GDM1 (cell line): ENCODE data around the gene NF2.
"Not testable (repeated sequence)": the region's sequence is repeated elsewhere in the genome, so short reads cannot be mapped to it uniquely, and the experiment has no call there.

Experiments used
- DNase-seq: peaks from one replicate; lab custom pipeline; 2025; lab: John Stamatoyannopoulos, UW

NF2 gene

DNA sequence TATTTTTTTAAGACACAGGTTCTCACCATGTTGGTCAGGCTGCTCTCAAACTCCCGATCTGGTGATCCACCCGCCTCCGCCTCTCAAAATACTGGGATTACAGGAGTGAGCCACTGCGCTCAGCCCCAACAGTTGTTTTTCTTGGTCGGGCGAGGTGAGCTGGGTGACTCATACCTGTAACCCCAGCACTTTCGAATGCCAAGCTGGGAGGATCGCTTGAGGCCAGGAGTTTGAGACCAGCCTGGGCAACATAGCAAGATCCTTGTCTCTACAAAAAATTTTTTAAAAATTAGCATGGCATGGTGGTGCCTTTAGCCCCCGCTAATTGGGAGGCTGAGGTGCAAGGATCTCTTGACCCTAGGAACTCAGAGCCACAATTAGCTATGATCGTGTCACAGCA, 7.0 kb upstream of the NF2 start:
- DNase-seq = no peak

DNA sequence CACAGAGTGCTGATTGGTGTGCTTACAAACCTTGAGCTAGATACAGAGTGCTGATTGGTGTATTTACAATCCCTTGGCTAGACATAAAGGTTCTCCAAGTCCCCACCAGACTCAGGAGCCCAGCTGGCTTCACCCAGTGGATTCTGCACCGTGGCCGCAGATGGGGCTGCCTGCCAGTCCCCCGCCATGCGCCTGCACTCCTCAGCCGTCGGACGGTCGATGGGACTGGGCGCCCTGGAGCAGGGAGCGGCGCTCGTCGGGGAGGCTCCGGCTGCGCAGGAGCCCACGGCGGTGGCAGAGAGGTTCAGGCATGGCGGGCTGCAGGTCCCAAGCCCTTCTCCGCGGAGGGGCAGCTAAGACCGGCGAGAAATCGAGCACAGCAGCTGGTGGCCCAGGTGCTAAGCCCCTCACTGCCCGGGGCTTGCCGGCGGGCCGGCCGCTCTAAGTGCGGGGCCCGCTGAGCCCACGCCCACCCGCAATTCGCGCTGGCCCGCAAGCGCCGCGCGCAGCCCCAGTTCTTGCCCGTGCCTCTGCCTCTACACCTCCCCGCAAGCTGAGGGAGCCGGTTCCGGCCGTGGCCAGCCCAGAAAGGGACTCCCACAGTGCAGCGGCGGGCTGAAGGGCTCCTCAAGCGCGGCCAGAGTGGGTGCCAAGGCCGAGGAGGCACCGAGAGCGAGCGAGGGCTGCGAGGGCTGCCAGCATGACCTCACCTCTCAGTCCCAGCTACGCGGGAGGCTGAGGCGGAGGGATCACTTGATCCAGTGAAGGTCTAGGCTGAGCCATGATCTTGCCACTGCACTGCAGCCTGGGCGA, 5.4 kb upstream of the NF2 start:
- not testable (repeated sequence) for DNase-seq

DNA sequence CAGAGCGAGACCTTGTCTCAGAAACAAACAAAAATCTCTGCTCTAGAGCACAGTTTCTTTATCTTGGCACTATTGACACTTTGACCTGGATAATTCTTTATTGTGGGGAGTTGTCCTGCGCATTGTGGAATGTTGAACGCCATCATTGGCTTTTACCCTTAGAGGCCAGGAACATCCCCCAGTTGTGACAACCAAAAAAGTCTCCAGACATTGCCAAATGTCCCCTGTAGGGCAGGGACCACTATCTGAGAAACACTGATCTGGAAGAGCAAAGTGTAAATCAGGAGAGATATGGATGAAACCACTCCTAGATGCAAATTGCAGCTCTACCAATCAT, 4.8 kb upstream of the NF2 start:
- no peak for DNase-seq

DNA sequence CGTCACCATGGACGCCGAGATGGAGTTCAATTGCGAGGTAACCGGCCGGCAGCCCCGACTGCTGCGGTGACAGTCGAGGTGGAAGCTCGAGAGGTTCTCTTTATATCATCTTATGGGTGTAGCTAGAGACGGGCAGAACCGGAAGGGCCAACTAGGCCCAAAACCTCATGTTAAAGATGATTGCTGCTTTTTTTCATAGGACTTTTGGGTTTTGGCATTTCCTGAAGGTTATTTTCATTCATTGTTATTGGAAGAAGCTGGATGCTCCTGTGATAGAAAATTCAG, 585 bp downstream of the NF2 start:
- DNase-seq = no peak

DNA sequence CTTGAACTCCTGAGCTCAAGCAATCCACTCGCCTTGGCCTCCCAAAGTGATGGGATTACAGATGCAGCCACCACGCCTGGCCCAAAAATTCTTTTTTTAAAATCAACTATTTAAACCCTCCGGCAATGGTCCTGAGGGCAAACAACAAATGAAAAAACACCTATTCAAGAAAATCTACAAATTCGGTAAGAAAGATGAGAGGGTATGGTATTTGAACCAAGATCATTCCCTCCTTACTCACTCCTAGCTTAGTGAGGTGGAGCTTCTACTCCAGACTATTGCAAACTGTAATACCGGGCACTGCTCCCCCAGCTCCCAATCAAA, 2.1 kb downstream of the NF2 start:
- no peak for DNase-seq

DNA sequence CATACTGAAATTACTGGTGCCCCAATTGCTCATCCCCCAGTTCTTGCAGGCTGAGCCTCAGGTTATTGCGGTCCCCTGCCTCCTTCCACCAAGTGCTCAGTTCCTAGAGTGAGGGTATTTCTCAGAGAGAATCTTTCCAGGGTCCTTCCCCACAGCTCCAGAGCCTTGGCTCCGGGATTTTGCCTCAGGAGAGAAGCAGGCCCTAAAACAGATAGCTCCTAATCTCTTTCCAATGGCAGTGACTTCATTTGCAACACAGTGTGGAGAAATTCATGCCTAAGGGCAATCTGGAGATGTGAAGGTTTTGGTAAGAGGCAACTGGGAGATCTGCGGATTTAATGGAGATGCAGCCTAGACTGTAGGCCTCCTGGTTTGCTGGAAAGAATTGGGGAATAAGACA, 2.9 kb downstream of the NF2 start:
- no peak for DNase-seq

DNA sequence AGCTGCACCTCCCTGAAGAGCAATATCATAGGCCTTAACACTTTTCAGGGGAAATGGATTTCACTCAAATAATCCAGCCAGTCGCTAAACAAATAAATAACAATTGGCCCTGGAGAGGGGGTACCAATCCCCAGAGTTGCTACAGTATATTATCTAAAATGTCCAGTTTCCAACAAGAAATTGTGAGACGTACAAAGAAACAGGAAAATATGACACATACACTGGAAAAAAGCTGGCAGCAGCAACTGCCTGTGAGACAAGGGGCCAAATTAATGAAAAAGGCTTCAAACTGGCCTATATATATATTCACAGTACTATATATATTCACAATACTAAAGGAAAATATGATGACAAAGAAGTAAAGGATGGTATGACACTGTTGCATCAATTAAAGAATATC, 4.0 kb downstream of the NF2 start:
- DNase-seq = no peak

DNA sequence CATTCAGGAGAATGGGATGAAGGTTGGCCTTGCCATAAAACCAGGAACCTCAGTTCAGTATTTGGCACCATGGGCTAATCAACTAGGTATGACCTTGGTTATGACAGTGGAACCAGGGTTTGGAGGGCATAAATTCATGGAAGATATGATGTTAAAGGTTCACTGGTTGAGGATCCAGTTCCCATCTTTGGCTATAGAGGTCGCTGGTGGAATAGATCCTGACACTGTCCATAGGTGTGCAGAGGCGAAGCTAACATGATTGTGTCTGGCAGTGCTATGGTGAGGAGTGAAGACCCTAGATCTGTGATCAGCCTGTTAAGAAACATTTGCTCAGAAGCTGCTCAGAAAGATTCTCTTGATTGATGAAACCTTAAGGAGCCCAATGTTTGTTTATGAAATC, 5.7 kb downstream of the NF2 start:
- no peak for DNase-seq

DNA sequence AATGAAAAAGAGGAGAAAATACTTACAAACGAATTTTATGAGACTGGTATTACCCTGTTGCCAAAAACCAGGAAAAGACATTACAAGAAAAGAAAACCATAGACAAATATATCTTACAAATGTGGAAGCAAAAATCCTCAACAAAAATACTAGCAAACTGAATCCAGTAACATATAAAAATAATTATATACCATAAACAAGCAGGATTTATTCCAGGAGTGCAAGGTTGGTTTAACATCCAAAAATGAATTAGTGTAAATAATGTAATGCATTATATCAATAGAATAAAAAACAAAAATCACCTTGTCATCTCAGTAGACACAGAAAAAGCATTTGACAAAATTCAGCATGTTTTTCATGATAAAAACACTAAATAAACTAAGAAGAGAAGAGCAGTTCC, 7.3 kb downstream of the NF2 start:
- DNase-seq = no peak

DNA sequence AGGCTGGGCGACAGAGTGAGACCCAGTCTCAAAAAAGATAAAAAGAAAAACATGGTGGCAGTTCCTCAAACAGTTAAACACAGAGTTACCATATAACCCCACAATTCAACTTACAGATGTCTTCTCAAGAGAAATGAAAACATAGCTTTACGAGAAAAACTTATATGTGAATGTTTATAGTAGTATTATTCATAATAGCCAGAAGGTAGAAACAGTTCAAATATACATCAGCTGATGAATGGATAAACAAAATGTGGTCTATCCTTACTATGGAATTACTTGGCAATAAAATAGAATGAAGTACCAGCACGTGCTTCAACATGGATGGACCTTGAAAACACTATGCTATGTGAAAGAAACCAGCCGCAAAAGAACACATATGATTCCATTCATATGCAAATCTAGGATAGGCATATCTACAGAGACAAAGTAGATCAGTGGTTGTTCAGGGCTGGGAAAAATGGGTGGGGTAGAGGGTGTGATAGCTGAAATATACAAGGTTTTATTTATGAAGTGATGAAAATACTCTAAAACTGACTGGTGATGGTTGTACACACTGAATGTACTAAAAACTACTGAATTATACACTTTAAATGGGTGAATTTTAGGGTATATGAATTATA, 12.4 kb downstream of the NF2 start:
- DNase-seq = no peak

DNA sequence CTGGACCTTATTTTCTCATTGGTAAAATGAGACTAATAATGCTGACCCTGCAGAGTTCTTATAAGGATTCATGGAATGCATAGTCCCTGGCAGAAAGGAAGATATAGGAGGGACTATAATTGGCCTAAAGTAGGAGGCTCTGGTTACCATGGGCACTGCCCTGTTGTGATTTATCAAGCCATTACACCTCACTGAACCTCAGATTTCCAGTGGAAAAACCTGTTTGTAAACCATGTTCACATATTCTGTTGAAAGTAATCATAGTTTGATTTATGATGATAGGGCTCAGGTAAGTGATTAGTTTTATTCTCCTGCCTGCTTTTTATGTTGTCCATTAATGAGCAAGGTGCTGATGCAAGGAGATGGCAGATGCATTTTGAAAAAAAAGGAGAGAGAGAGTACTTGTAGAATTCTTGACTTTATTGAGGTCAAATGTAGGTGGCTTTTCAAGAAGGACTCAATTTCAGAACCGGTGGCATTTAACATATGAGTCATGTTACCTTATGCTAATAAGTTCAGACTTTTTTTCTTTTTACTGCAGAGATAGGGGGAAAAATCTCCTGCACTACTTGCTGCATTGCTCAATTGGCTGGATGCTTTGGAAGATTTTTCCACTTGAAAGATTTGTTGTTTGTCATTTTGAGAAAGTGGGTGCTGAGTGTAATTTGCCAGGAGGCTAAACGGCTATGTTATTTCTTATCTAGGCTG, 14.6 kb downstream of the NF2 start:
- DNase-seq = no peak

DNA sequence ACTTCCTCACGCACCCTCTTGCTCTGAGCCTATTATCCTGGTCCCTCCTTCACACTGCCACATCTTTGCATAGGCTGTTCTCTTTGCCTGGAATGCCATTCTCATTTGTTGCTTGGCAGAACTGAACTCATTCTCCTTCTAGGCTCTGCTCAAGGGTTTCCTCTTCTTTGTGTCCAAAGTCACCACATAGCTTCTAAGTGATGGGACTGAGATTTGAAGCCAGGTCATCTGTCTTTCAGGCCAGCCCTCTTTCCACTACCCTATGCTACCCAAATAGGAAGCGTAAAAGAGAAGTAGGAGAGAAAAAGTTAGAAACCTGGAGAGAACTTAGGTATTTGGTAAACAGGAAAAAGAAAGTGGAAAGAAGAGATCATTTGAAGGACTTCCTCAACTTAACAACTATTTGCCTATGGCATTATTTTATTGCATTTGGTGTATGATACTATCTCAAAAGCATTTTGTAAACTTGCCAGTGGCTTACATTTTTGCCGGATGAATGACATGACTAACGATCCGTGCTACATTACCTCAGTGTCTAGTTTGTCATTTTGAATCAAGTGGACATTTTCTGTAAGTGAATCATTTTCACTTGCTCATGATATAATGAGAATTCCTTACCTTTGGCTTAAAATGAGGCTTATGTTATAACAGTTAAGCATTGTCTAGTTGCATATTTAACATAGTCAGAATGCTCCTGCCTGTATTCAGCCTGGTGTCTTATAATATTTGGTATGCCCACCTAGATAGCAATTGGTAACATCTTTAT, 18.5 kb downstream of the NF2 start:
- no peak for DNase-seq

DNA sequence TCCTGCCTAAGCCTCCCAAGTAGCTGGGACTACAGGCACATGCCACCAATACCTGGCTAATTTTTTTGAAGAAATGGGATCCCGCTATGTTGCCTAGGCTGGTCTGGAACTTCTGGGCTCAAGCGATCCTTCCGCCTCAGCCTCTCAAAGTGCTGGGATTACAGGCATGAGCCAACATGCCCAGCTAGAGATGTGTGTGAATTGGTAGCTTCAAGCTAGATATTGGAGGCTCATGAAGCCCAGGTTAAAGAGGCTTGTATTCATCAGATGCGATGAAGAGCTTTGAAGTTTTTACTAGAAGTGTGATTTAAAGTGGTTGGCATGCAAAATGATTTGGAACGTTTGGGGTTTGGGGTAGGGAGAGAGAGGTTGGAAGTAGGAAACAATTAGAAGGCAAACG, 19.6 kb downstream of the NF2 start:
- no peak for DNase-seq

DNA sequence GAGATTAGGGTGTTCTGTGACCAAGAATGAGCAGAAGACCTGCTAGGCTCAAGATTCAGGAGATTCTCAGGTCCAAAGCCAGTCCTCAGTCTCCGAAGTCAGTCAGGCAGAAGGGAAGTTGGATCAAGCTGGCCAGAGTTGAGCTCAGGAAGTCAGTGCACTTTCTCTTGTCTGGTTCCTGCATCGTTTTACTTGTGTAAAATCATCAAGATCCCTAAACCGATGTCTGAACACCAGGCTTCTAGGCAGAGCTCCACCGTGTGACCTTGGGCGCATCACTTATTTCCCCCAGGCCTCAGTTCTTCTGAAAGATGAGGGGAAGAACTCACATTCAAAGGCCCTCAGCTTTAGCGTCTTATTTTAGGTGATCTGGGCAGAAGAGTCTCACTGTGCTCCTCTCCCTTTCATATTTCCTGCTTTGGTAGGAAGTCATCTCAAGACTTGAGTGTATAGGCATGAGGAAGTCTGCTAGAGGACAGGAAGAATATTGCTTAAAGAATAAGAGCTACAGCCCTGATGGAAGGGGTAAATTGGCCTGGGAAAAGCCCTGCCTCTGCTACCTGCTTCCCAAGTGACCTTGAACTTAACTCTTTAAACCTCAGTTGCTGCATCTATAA, 20.2 kb downstream of the NF2 start:
- DNase-seq = no peak

DNA sequence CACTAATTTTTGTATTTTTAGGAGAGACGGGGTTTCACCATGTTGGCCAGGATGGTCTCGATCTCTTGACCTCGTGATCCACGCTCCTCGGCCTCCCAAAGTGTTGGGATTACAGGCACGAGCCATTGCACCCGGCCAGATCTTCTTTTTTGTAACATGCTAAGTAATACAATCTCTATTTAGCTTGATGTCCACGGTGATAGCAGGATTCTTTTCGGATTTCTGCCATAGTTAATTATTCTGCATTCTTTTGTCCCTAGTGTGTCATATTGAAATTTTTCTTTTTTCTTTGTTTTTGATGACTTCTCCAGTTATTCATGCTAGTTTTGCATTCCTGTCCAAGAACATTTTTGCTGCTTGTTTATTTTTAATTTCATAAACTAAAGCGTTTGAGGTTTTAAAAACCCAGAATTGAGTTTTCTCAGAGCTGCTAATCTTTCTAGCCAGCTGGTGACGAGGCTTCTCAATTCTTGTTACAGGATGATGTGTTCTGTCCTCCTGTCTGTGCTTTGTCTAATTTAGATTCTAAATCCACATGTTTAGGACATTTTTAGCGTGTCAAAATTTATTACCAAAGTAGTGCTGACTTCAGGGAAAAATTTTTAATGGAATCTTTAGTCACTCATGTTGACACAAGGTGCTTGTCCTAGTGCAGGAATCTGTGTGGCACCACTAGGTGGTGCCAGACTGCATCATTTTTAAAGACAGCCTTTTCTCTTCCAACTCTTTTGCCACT, 21.8 kb downstream of the NF2 start:
- DNase-seq = no peak

DNA sequence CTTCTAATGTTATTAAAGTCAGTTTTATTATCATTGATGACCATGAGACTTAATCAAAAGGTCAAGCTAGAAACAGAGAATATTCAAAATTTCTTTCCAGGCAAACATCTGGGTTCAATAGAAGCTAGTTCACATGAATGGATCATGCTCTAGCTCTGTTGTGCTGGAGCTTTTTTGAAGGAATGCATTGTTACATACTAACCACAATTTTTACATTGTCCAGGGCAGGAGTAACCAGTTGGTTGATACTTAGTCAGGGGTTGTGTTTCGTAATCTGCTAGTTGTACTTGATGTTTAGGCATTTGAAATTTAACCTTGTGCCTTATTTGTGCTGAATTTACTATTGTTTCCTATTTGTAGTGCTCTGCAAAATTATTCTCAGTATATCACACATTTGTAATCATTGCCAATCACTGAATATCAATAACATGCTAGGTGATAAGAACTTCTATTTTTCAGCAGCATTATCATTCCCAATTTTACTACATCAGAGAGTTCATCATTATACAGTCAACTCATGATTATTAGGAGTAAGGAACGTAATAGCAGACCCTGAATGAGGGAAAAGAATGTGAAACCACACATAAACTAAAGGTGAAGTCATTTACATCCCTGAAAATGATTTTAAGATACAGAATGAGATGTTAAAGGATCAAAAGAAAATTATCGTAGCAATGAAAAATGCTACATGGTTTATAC, 23.2 kb downstream of the NF2 start:
- no peak for DNase-seq

DNA sequence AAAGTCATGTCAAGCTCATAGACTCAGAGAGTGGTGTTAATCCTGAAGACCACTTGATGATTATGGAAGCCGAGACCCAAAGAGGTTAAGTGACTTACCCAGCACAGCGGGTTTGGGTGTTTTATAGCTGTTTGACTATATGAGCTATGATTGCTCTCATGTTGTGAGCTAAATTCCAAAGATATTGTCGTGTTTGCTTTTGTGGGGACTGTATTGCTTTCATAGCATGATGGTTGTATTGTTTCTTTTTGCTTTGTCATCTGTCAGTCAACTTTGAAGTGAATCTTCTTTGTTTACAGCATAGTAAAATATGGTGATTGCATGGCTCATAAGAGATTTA, 23.7 kb downstream of the NF2 start:
- no peak for DNase-seq

DNA sequence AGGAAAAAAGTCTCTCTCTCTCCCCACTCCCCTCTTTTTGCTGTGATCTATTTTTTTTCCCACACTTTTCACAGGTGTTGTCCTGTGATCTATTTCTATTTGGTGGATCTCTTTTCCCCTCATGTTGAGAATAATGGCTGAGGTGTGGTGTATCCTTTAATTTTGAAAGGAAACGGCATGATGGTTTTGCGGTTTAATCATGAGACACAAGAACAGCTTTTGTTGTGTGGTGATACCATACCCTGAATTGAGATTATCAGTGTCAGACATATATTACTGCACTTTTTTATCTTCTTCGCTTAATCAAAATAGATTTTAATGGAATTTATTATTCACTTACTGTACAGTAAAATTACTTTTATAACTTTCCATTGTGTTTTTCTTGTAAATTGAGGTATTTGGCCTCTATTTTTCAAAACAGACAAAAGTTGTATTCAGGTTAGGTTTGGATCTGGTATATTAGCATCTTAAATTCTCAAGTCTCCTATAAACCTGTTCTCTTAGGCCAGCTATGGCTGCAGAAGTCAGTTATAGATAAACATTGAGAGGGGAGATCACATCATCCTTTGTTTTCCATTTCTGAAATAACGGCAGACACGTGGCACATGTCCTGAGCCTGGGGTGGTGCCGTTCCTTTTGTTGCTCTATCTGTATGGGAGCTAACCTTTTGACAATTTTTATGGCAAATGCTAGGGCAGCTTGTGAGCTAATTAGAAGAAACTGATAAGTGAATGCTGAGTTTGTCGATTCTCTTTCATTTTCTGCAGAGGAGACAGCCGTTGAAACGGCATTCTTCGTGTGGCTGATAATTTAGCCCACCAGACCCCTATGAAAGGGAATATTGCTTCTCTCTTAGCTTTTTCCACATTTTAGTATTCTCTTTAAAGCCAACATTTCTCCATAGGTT, 25.8 kb downstream of the NF2 start:
- DNase-seq = no peak

DNA sequence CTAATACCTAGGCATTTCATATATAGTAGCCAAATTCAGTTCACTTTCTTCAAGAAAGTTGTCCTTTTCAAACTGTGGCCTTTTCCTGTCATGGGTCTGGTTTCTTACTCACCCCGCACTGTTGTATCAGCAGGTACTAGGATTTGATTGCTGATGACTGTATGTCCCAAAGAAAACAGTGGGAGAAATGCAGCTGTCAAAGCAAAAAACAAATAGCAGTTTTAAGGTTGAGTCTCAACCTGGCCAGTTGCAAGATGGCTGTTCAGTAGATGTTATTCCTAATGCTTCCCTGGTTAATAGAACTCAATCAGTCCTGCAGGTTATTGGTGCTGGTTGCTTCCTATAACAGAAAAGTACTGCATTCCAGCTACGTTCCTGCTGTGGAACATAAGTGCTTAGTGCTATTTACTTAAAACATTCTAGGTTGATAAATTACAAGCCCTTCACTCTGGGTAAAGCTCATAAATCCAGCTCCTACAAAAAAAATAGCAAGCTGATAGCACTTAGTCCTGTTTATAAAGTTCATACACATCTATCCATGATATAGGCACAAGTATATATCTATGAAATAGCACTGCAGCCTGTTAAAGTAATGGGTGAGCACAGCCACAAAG, 26.6 kb downstream of the NF2 start:
- DNase-seq = no peak

DNA sequence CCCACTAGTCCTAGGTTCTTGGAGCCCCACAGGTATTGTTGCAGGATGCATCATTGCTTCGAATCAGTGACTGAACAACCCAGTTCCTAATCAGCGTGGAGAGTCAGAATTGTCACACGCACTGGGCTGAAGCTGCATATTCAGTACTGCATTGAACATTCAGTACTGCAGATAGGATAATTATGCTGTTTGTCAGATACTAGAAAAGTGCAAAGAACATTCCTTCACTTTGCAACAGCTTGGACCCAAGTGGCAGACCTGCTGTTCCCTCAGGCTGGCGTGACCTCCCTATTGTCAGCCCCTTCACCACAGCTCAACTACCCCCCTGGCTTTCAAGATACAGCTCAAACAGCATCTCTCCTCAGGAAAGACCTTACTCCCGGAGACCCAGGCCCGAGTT, 27.6 kb downstream of the NF2 start:
- DNase-seq = no peak
